ENCODE results near the gene TPST2. TPM values are rescaled to one million over a fixed set of nuclear protein-coding genes. Genes with fewer than 3 reads are reported as not detected.
A peak's percentile ranks its signal among the peaks of the same experiment; 100 is the strongest.

TPST2 gene
- total and polyA plus RNA-seq, 12 donors: 15.7 to 167 (median 57.0) TPM

GRCh38 chr22:26619510-26619909 lies 29.6 kb upstream of the TPST2 start:
- Histone ChIP-seq H3K4me1 (replicated peaks in 1 of 2) (no peaks in the 10 kb centered on the region), H3K9me3 (replicated peaks in 1 of 3) (no peaks in the 10 kb centered on the region), H3K27ac (no peak overlapping the region), H3K4me3 (no peak overlapping the region), H3K27me3 (peaks cover 9% of the 10 kb centered on the region), H3K36me3 (replicated peaks in 1 of 2) (no peaks in the 10 kb centered on the region)
- peak in 1 of 7 donors; percentile 23 for DNase-seq
- intact Hi-C loops (cut with DNase I): no loop called here
- TF ChIP-seq CTCF (IDR thresholded peaks at IDR 0.05) (no peak), POLR2A (IDR thresholded peaks at IDR 0.05) (no peak)
- WGBS, 4 donors: 43 to 52% (median 49%) methylated on average over 2 to 6 of the region's 6 CpGs

DNA sequence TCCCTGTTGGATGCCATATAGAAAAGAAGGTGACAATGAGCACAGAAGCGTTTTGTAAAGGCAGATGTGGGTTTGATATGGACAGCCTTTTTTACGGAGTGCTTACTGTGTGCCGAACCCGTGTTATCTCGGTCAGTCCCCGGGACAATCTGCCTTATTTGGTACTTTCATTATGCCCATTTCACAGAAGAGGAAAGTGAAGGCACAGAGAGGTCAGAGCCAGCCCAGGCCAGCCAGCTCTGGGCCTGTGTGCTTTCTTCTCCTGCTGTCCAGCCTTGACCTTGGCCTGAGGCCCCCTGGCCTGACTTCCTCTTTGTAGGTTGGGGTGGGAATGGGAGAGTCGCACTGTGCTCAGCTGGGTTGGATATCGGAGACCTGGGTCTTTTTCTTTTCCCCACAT lies 28.5 kb upstream of the TPST2 start:
- intact Hi-C loops (cut with DNase I): no loop called here
- no peak overlapping the region for H3K4me3 ChIP-seq
- no peaks in the 10 kb centered on the region for H3K4me1 ChIP-seq (replicated peaks in 1 of 2)
- no peak for DNase-seq
- TF ChIP-seq POLR2A (IDR thresholded peaks at IDR 0.05): no peak
- TF ChIP-seq CTCF (IDR thresholded peaks at IDR 0.05): no peak
- no peaks in the 10 kb centered on the region for H3K9me3 ChIP-seq (replicated peaks in 1 of 3)
- H3K27me3 ChIP-seq: peaks cover 9% of the 10 kb centered on the region
- WGBS, 4 donors: 78 to 87% (median 84%) methylated on average over 7 to 8 of the region's 8 CpGs
- H3K27ac ChIP-seq: peak overlapping the region in 1 of 5 donors; percentile 2
- no peaks in the 10 kb centered on the region for H3K36me3 ChIP-seq (replicated peaks in 1 of 2)

GRCh38 chr22:26617271-26618199 lies 27.6 kb upstream of the TPST2 start, which contains the start of gene CRYBB1:
Gene CRYBB1, minus strand, starts transcription at chr22:26618027. Its CDS starts 1,708 bp downstream, at chr22:26616319.
- 64 to 69% (median 65%) methylated on average over 6 to 7 of the region's 7 CpGs for WGBS, 4 donors
- no peaks in the 10 kb centered on the region for H3K4me1 ChIP-seq (replicated peaks in 1 of 2)
- intact Hi-C loops (cut with DNase I): no loop called here
- H3K9me3 ChIP-seq (replicated peaks in 1 of 3): no peaks in the 10 kb centered on the region
- peaks cover 9% of the 10 kb centered on the region for H3K27me3 ChIP-seq
- TF ChIP-seq POLR2A (IDR thresholded peaks at IDR 0.05) (no peak), CTCF (IDR thresholded peaks at IDR 0.05) (no peak)
- H3K27ac ChIP-seq: peak within 1 kb of the TSS in 3 of 5 donors; percentile 2 to 69 (median 39)
- no peak within 1 kb of the TSS for H3K4me3 ChIP-seq
- peak in 5 of 7 donors; percentile 24 to 50 (median 32) for DNase-seq
- no peaks in the 10 kb centered on the region for H3K36me3 ChIP-seq (replicated peaks in 1 of 2)

- TF ChIP-seq CTCF (IDR thresholded peaks at IDR 0.05): no peak
- TF ChIP-seq POLR2A (IDR thresholded peaks at IDR 0.05): no peak
- no peak for DNase-seq
- Histone ChIP-seq H3K4me3 (no peak overlapping the region), H3K9me3 (replicated peaks in 1 of 3) (no peaks in the 10 kb centered on the region), H3K4me1 (replicated peaks in 1 of 2) (no peaks in the 10 kb centered on the region), H3K36me3 (replicated peaks in 1 of 2) (no peaks in the 10 kb centered on the region), H3K27me3 (peaks cover 9% of the 10 kb centered on the region), H3K27ac (no peak overlapping the region)
- WGBS, 4 donors: 62 to 74% (median 71%) methylated on average over 2 of the region's 2 CpGs
- intact Hi-C loops (cut with DNase I): no loop called here
Measured at GRCh38 chr22:26616650-26617049, 26.7 kb upstream of the TPST2 start.

All from adrenal gland (tissue), 12 donors.